ENCODE data around the gene ATP6V1D. TPM values are rescaled to one million over a fixed set of nuclear protein-coding genes. Genes with fewer than 3 reads are reported as not detected.
"Not testable (repeated sequence)": the region's sequence is repeated elsewhere in the genome, so short reads cannot be mapped to it uniquely, and the experiment has no call there.

The ATP6V1D gene
- total RNA-seq (2014; rRNA removed; shearing (Covaris generic)) (61.5 and 74.2 TPM in 2 replicates), polyA plus RNA-seq (2016; fragmentation: Nextera tagmentation; extraction: Ambion mirVana) (87.8 and 105 TPM in 2 replicates)
- long read RNA-seq, transcript ATP6V1D-201 (9 exons, 1,845 nt), result major isoform, 26 of 49 reads
- long read RNA-seq, partial matches to known transcripts, result 20 of 49 reads
- long read RNA-seq, other reads (novel, unspliced or antisense), result 3 of 49 reads

- H3K4me1 ChIP-seq (ENCODE audit: insufficient read depth), result peaks cover 9% of the 10 kb centered on the region
- peak within 1 kb of the TSS; percentile 99 for H3K27ac Mint-ChIP-seq
- H3K27ac ChIP-seq (ENCODE audit: low read depth), result peak within 1 kb of the TSS; percentile 84
- TF ChIP-seq CTCF (conservative IDR thresholded peaks at IDR 0.05; ENCODE audit: low read depth in 2 of 2) (peak; percentile 80 to 100), JUNB (IDR thresholded peaks at IDR 0.05; ENCODE audit: unreplicated experiment) (no peak), STAT1 (IDR thresholded peaks at IDR 0.05; ENCODE audit: unreplicated experiment) (no peak), POLR2AphosphoS5 (IDR thresholded peaks at IDR 0.05; ENCODE audit: low read depth) (peak; percentile 90), ETS1 (IDR thresholded peaks at IDR 0.05) (peak; percentile 78), EZH2phosphoT487 (IDR thresholded peaks at IDR 0.05; ENCODE audit: unreplicated experiment) (no peak)
- TF ChIP-seq, protein P1, sequence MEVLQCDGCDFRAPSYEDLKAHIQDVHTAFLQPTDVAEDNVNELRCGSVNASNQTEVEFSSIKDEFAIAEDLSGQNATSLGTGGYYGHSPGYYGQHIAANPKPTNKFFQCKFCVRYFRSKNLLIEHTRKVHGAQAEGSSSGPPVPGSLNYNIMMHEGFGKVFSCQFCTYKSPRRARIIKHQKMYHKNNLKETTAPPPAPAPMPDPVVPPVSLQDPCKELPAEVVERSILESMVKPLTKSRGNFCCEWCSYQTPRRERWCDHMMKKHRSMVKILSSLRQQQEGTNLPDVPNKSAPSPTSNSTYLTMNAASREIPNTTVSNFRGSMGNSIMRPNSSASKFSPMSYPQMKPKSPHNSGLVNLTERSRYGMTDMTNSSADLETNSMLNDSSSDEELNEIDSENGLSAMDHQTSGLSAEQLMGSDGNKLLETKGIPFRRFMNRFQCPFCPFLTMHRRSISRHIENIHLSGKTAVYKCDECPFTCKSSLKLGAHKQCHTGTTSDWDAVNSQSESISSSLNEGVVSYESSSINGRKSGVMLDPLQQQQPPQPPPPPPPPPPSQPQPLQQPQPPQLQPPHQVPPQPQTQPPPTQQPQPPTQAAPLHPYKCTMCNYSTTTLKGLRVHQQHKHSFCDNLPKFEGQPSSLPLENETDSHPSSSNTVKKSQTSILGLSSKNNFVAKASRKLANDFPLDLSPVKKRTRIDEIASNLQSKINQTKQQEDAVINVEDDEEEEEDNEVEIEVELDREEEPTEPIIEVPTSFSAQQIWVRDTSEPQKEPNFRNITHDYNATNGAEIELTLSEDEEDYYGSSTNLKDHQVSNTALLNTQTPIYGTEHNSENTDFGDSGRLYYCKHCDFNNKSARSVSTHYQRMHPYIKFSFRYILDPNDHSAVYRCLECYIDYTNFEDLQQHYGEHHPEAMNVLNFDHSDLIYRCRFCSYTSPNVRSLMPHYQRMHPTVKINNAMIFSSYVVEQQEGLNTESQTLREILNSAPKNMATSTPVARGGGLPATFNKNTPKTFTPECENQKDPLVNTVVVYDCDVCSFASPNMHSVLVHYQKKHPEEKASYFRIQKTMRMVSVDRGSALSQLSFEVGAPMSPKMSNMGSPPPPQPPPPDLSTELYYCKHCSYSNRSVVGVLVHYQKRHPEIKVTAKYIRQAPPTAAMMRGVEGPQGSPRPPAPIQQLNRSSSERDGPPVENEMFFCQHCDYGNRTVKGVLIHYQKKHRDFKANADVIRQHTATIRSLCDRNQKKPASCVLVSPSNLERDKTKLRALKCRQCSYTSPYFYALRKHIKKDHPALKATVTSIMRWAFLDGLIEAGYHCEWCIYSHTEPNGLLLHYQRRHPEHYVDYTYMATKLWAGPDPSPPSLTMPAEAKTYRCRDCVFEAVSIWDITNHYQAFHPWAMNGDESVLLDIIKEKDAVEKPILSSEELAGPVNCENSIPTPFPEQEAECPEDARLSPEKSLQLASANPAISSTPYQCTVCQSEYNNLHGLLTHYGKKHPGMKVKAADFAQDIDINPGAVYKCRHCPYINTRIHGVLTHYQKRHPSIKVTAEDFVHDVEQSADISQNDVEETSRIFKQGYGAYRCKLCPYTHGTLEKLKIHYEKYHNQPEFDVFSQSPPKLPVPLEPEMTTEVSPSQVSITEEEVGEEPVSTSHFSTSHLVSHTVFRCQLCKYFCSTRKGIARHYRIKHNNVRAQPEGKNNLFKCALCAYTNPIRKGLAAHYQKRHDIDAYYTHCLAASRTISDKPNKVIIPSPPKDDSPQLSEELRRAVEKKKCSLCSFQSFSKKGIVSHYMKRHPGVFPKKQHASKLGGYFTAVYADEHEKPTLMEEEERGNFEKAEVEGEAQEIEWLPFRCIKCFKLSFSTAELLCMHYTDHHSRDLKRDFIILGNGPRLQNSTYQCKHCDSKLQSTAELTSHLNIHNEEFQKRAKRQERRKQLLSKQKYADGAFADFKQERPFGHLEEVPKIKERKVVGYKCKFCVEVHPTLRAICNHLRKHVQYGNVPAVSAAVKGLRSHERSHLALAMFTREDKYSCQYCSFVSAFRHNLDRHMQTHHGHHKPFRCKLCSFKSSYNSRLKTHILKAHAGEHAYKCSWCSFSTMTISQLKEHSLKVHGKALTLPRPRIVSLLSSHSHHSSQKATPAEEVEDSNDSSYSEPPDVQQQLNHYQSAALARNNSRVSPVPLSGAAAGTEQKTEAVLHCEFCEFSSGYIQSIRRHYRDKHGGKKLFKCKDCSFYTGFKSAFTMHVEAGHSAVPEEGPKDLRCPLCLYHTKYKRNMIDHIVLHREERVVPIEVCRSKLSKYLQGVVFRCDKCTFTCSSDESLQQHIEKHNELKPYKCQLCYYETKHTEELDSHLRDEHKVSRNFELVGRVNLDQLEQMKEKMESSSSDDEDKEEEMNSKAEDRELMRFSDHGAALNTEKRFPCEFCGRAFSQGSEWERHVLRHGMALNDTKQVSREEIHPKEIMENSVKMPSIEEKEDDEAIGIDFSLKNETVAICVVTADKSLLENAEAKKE (CRISPR knock-in tag; IDR thresholded peaks at IDR 0.05), result no peak
- H3K4me3 ChIP-seq, result peak within 1 kb of the TSS; percentile 90
- H3F3A ChIP-seq (replicated peaks; ENCODE audit: low read depth), result no peaks in the 10 kb centered on the region
- peaks cover 14% of the 10 kb centered on the region; the same call in 2 of the 3 replicates for H3K36me3 Mint-ChIP-seq (ENCODE audit: low read depth)
- peaks cover 89% of the 10 kb centered on the region for H3K79me2 ChIP-seq (replicated peaks; ENCODE audit: insufficient read depth)
- H3K4me1 Mint-ChIP-seq, result peaks cover 22% of the 10 kb centered on the region
- H3K4me3 Mint-ChIP-seq, result peak within 1 kb of the TSS; percentile 99
- no peaks in the 10 kb centered on the region for H3K9me2 ChIP-seq (ENCODE audit: insufficient read depth)
- no peaks in the 10 kb centered on the region; the same call in 1 of the 2 replicates for H3K36me3 ChIP-seq (ENCODE audit: insufficient read depth)
- peak within 1 kb of the TSS; percentile 73; the same call in 1 of the 2 replicates for H2AFZ ChIP-seq
- DNase-seq (ENCODE audit: low spot score) (peak; percentile 99), ATAC-seq (peak; percentile 92)
- no peaks in the 10 kb centered on the region for H3K9me3 Mint-ChIP-seq
- peak within 1 kb of the TSS; percentile 92 for H3K4me2 ChIP-seq
- peaks cover 11% of the 10 kb centered on the region for H3K27me3 Mint-ChIP-seq (ENCODE audit: insufficient read depth, low read depth, poor library complexity)
- no peaks in the 10 kb centered on the region for H3K27me3 ChIP-seq (ENCODE audit: insufficient read depth)
- peaks cover 7% of the 10 kb centered on the region; the same call in 1 of the 2 replicates for H4K20me1 ChIP-seq (replicated peaks; ENCODE audit: insufficient read depth)
Measured at GRCh38 chr14:67359775-67360469, at the start of gene ATP6V1D, which contains the start of gene EIF2S1. TSS of gene ATP6V1D (minus strand) at chr14:67359804. CDS start at chr14:67359698, 106 bp downstream. TSS of gene EIF2S1 (plus strand) at chr14:67360328. CDS start at chr14:67364768, 4,440 bp downstream.

- H3K4me3 ChIP-seq, result not testable (repeated sequence)
- H3K27me3 Mint-ChIP-seq (ENCODE audit: insufficient read depth, low read depth, poor library complexity), result peaks cover 29% of the 10 kb centered on the region
Measured at GRCh38 chr14:67408122-67408801, 48.7 kb upstream of the ATP6V1D start.

More at GRCh38 chr14:67408122-67408801, 48.7 kb upstream of the ATP6V1D start:
- H3K27ac Mint-ChIP-seq; H3K27ac ChIP-seq (ENCODE audit: low read depth); ATAC-seq; H2AFZ ChIP-seq; H3K9me3 Mint-ChIP-seq; H3K4me2 ChIP-seq; H3K4me3 Mint-ChIP-seq; H3K79me2 ChIP-seq (replicated peaks; ENCODE audit: insufficient read depth); H3K36me3 ChIP-seq (ENCODE audit: insufficient read depth); H3K36me3 Mint-ChIP-seq (ENCODE audit: low read depth); H4K20me1 ChIP-seq (replicated peaks; ENCODE audit: insufficient read depth); H3K9me2 ChIP-seq (ENCODE audit: insufficient read depth); H3F3A ChIP-seq (replicated peaks; ENCODE audit: low read depth); H3K4me1 ChIP-seq (ENCODE audit: insufficient read depth); DNase-seq (ENCODE audit: low spot score): not testable (repeated sequence)
- H3K4me1 Mint-ChIP-seq, result peaks cover 16% of the 10 kb centered on the region
- peaks cover 31% of the 10 kb centered on the region for H3K27me3 ChIP-seq (ENCODE audit: insufficient read depth)

Measured in GM23338 (cell line).